ENCODE results near the gene MYCBPAP.
"Not testable (repeated sequence)": the region's sequence is repeated elsewhere in the genome, so short reads cannot be mapped to it uniquely, and the experiment has no call there.

The MYCBPAP gene

GRCh38 chr17:50471009-50471905 lies 37.0 kb upstream of the MYCBPAP start:
- DNase-seq, result no peak

GRCh38 chr17:50472286-50472685 lies 36.0 kb upstream of the MYCBPAP start:
- DNase-seq, result no peak

- DNase-seq, result not testable (repeated sequence)
Measured at GRCh38 chr17:50472761-50473161, 35.5 kb upstream of the MYCBPAP start.

GRCh38 chr17:50473901-50474300 lies 34.3 kb upstream of the MYCBPAP start:
- DNase-seq, result no peak

DNA sequence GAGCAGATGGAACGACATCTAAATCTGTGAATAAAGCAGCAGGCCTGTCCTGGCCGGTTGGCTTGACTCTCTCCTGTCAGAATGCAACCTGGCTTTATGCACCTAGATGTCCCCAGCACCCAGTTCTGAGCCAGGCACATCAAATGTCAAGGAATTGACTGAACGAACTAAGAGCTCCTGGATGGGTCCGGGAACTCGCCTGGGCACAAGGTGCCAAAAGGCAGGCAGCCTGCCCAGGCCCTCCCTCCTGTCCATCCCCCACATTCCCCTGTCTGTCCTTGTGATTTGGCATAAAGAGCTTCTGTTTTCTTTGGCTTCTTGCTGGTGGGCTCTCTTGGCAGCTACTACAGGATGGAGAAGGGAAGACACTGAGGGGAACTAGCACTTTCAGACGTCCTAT lies 33.7 kb upstream of the MYCBPAP start:
- DNase-seq, result no peak

DNA sequence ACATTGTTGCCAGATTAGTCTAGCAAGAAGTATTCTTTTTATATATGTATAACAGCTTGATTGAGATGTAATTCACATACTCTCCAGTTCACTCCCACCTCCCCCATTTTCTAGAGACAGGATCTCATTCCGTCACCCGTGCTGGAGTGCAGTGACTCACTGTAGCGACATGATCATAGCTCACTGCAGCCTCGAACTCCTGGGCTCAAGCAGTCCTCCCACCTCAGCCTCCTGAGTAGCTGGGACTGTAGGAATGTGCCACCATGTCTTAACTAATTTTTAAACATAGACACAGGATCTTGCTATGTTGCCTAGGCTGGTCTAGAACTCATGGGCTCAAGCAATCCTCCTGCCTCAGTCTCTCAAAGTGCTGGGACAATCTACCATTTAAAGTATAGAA lies 32.9 kb upstream of the MYCBPAP start:
- DNase-seq, result no peak

DNA sequence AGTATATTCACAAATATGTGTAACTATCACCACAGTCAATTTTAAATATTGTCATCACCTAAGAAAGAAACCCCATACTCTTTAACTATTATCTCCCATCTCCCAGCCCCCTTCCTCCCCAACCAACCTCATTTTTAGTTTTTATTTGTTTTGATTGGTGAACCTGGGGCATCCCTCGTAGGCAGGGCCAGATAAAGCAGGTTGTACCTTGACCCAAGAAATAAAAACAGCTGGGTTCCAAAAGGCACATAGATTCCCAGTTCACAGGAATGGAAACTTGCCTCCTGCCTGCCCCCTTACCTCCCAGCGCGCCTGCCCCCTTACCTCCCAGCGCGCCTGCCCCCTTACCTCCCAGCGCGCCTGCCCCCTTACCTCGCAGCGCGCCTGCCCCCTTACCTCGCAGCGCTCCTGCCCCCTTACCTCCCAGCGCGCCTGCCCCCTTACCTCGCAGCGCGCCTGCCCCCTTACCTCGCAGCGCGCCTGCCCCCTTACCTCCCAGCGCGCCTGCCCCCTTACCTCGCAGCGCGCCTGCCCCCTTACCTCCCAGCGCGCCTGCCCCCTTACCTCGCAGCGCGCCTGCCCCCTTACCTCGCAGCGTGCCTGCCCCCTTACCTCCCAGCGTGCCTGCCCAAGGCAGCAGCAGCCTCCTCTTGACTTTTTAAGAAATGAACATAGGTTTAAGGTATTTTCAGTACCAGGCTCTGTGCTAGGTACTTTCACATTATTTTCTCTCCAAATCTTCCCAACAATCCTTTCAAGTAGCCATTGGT lies 32.3 kb upstream of the MYCBPAP start:
- DNase-seq, result not testable (repeated sequence)

DNA sequence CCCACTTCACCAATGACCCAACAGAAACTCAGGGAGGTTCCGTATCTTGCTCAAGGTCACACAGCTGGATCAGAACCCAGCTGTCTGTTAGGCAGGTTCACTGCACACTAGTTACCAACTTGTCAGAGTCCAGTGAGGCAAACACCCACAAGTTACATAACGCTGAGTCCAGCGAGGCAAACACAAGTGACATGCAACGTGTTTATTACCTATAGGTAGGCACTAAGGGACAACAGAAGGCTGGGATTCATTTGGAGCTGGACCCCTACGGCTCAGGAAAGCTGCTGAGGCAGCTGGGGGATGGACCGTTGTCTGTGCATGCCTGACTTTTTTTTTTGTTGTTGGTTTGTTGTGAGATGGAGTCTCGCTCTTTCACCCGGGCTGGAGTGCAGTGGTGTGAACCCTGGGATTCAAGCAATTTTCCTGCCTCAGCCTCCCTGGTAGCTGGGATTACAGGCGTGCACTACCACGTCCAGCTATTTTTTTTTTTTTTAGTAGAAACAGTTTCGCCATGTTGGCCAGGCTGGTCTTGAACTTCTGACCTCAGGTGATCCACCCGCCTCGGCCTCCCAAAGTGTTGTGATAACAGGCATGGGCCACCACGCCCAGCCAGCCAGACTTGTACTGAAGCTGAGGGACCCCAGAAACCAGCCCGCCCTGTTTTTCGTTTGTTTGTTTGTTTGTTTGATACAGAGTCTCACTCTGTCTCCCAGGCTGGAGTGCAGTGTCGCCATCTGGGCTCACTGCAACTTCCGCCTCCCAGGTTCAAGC lies 31.5 kb upstream of the MYCBPAP start:
- no peak for DNase-seq

- no peak for DNase-seq
Measured at GRCh38 chr17:50477976-50478375, 30.3 kb upstream of the MYCBPAP start.

GRCh38 chr17:50478391-50479381 lies 29.6 kb upstream of the MYCBPAP start, which contains the start of gene RSAD1:
Gene RSAD1, plus strand, starts transcription at chr17:50478860. Its CDS starts 25 bp downstream, at chr17:50478885.
- DNase-seq, result peak; percentile 84

DNA sequence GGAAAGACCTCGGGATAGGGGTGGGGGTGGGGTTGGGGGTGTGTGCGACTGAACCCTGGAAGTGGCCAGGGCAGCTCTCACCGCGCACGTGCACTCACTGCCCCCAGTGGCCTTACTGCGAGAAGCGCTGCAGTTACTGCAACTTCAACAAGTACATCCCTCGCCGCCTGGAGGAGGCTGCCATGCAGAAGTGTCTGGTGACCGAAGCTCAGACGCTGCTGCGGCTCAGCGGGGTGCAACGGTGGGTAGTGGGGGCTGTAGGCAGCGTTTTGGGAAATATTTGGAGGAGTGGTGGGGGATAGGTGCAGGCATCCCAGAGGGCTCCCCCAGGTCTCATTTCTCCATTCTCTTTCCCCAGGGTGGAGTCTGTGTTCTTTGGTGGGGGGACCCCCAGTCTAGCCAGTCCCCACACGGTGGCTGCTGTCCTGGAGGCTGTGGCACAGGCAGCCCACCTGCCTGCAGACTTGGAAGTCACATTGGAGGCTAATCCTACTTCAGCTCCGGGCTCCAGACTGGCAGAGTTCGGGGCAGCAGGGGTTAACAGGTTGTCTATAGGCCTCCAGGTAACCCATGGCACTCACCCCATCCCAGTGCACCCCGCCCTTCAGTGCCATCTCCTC lies 28.6 kb upstream of the MYCBPAP start:
- DNase-seq, result peak; percentile 56

DNA sequence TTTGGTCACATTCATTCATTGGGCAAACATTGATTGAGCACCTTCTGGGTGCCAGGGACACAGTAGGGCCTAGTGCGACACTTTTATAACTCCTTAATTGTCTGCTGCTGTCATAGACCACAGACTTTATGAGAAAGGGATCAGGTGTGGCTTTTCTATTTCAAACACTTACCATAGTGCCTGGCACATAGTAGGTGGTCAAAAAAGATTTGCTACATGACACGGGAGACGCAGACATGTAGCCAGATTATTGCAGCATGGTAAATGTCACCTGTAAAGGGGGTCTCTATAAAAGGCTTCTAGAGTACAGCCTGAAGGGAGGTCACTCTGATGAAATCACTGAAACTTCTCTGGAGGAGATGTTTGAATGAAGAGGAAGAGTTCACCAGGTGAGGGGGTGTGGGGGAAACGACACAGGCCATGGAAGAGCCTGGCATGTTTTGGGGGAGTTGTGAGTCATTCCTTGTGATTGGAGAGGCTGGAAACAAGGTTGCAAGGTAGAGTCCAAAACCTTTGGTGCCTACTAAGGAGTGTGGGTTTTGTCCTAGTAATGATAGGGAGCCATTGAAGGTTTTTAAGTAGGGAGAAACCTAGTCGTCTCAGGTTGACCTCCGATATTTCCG lies 28.0 kb upstream of the MYCBPAP start:
- no peak for DNase-seq

DNA sequence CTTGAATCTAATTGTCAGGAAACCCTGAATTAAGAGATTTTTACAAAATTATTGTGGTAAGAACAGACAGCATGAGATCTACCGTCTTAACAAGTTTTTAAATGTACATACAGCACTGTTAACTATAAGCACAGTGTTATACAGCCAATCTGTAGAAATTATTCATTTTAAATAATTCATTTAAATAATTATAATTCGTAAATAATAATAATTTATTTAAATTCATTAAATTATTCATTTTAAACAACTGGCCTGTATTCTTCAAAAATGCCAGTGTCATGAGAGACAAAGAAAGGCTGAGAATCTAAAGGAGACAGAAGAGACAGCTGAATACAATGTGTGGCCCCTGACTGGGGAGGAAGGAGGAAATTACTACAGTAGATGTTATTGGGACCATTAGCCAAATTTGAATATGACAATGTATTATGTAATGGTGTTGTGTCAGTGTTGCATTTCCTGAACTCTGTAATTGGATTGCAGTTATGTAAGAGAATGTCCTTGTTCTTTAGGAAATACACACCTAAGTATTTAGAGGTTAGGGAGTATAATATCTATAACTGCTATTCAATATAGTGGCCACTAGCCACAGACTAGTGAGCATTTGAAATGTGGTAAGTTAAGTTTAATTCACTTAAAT lies 27.3 kb upstream of the MYCBPAP start:
- no peak for DNase-seq

DNA sequence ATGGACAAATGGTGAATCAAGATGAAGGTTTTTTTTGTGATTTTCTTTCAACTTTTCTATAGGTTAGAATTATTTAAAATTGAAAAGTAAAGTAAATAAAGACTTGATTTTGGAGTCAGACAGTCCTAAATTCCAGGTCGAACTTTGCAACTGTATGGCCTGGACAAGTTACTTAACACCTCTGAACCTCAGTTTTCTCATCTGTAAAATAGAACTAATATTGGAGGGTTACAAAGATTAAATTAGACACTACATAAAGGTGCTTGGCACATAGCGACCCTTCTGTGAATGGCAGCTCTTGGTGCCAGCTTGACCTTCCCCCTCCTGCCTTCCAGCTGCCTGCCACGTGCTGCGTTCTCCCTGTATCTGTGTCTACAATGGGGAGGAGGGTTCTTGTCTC lies 26.6 kb upstream of the MYCBPAP start:
- DNase-seq, result no peak

GRCh38 chr17:50482110-50482509 lies 26.1 kb upstream of the MYCBPAP start:
- no peak for DNase-seq

- DNase-seq, result peak; percentile 57
Measured at GRCh38 chr17:50482516-50482915, 25.7 kb upstream of the MYCBPAP start.

- no peak for DNase-seq
Measured at GRCh38 chr17:50483266-50483665, 25.0 kb upstream of the MYCBPAP start.

DNA sequence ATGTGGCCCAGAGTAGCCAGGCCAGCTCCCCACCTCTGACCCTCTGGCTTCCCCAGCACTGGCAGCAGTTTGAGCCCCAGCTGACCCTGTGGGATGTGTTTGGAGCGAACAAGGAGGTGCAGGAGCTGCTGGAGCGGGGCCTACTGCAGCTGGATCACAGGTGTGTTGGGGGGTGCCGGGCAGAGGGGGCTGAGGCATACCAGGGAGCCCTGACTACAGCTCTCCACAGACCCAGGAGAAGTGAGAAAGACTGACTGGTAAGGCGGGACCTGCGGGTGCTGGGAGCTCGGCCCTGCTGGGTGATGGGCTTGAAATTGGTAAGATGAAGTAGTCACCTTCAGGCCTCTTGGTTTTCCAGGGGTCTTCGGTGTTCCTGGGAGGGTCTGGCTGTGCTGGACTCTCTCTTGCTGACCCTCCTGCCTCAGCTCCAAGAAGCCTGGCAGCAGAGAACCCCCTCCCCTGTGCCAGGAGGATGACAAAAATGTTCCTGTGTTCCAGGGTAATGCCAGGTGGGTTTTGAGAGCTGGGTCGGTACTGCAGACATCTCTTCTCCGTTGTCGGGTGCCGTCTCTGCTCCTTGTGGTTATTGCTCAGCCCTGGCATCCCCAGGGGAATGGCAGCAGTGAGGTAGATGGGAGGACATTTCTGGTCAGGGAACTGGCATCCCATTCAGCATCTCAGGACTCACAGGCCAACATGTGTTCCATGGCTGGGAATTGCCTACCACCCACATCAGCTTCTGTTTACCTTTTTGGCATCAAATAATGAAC lies 23.7 kb upstream of the MYCBPAP start:
- DNase-seq, result no peak
